Occipital lobe (tissue), 2 donors: Measurements from ENCODE around the gene CNIH3. TPM values are rescaled to one million over a fixed set of nuclear protein-coding genes. Genes with fewer than 3 reads are reported as not detected.

Experiments
- DNase-seq: peaks from one replicate; lab custom pipeline; 2025; lab: John Stamatoyannopoulos, UW
- total RNA-seq: library from RNA; depleted of rRNA; stranded (reverse); fragments of >200 nt; gene quantifications from one replicate; pipeline ENCODE4 v1.2.3, GENCODE V29; 2014

Gene CNIH3
- total RNA-seq, 1 donor from 2014 or later = 18.2 TPM

DNA sequence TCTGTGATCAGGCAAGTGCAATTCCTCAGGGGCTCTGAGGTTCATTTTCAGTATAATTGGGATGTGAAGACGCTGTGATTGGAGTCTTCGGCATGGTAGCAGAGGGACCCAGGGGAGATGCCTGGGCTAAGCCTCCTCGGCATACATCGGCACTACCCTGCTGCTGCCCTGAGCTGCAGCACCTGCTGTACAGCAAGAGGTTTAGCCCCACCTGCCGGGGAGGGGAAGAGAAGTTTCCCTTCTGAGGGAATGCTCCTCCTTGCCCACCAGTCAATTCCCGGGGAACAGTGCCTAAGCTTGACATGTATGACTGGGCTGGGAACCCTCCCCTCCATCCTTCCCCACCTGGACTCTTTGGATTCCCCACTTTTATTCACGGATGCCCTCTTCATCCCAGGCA lies 24.9 kb downstream of the CNIH3 start:
- no peak for DNase-seq

DNA sequence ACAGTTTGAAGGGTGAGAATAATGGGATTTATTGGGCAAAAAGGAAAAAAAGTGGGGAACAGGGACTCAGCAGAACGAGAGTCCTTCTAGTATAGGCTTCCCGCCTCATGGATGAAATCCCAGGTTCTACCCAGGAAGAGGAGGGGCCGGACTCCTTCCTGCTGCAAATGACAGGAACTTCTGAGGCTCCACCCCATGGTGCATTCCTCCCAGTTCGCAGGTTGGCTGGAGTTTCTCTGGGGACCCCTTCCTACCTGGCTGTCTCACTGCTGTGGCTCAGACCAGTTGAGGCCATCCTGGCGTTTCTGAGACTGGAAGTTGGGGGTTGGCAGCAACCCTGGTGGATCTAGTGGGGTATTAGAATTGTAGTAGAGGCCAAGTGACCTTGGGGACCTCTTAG lies 27.5 kb downstream of the CNIH3 start:
- DNase-seq = no peak

DNA sequence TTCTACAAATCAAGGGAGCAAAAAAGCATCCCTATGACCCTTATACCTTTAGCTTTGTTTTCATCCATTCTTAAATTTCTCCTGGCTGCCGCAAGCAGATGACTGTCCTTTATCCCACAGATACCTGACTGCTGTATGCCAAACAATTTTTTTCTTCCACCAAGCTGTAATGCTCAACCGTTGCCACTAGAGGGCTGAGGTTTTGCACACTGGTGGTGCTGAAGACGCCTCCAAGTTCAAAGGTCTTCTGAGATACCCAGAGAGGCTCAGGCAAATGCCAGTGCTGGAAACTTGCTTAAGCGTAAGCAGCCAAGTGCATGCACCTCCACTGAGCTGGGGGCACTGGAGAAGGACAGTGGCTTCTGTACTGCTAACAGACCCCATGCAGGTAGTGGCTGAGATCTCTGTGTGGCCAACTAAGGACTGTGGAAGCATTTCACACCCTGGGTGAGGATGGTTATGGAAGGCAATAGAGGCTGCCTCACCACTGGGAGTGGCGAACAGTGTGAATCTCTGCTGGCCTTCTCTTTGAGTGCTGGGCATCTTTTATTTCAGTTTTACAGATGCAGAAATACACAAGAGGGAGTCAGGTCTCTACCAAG lies 28.5 kb downstream of the CNIH3 start:
- no peak for DNase-seq

- DNase-seq = no peak
Observed at GRCh38 chr1:224647449-224647848, 31.3 kb downstream of the CNIH3 start.

- DNase-seq = no peak
Observed at GRCh38 chr1:224650290-224650689, 34.2 kb downstream of the CNIH3 start.

GRCh38 chr1:224651188-224651587 lies 35.1 kb downstream of the CNIH3 start:
- no peak for DNase-seq

DNA sequence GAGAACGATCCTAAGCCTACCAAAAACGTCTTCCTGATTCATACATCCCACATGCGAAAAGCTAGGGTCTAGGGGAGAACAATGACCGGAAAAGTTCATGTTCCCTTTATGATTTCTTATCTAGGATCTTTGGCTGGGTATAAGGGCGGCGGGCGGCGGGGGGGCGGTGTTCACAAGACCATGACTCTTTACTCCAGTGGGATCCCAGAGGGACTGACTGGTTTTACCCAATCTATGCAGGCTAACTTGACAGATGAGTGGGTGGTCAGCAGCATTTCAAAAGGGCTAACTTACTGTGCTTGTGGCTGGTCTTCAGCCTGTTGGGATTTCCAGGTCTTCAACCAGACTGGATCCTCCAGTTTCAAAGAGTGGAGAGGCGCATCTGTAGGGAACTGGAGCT lies 40.3 kb downstream of the CNIH3 start:
- no peak for DNase-seq

DNA sequence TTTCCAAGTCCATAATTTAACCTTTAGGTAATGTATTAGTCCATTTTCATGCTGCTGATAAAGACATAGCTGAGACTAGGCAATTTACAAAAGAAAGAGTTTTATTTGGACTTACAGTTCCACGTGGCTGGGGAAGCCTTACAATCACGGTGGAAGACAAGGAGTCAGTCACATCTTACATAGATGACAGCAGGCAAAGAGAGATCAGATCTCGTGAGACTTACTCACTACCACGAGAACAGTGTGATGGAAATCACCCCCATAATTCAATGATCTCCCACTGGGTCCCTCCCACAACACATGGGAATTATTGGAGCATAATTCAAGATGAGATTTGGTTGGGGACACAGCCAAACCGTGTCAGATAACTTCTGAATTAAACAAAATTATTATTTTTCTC lies 44.0 kb downstream of the CNIH3 start:
- no peak for DNase-seq

GRCh38 chr1:224662870-224663269 lies 46.8 kb downstream of the CNIH3 start:
- no peak for DNase-seq

- no peak for DNase-seq
Observed at GRCh38 chr1:224665016-224665415, 48.9 kb downstream of the CNIH3 start.

- no peak for DNase-seq
Observed at GRCh38 chr1:224666078-224666477, 50.0 kb downstream of the CNIH3 start.

DNA sequence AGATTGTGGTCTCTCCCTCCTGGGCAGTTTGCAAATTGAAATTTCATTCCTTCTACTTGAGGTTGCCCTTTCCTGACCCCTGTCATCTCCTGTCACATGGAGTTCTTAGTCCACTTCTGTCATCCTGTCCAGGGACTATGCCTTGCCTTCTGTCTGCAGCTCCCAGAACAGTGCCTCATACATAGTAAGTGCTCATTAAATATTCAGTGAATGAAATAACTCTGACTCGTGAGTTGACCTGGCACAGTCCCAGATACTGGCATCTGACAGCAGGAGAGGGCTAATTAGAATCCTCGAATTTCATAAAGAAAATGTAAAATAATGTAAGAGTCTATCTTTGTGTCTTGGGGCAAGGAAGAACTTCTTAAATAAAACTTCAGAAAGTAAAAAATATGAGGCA lies 50.8 kb downstream of the CNIH3 start:
- DNase-seq = no peak

DNA sequence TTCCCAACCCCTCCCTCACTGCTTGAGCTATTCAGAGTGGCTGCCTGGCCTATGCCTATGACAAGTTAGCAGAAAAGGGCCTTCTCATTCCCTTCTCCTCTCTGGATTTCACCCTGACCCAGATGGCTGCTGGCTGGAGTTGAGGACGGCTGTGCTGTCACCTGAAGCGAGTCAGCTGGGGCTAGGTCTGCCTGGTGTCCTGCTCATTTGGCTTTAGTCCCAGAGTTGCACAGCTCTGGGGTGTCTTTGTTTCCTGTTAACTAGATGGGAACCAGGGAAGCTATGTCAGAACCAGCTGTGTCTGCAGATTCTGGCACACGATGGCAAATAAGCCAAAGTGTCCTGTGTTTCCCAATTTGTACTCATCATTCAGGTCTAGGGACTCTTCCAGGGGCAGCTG lies 52.9 kb downstream of the CNIH3 start:
- DNase-seq = no peak

- no peak for DNase-seq
Observed at GRCh38 chr1:224669403-224669802, 53.3 kb downstream of the CNIH3 start.

DNA sequence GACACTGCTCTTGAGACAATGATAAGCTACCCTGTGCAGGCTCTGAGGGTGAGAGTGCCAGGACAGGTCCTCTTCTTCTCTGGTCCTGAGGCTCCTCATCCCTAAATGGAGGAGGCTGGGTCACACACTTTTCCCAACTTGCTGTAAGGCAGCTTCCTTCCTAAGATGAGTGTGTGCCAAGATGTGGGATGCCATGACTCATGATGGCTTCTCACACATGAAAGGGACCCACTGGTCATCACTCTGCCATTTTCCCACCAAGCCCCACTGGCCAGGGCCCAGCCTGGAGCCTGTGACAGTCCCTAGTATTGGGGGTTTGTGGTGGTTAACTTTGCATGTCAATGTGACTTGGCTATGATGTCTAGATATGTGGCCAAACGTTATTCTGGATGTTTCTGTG lies 54.4 kb downstream of the CNIH3 start:
- no peak for DNase-seq

DNA sequence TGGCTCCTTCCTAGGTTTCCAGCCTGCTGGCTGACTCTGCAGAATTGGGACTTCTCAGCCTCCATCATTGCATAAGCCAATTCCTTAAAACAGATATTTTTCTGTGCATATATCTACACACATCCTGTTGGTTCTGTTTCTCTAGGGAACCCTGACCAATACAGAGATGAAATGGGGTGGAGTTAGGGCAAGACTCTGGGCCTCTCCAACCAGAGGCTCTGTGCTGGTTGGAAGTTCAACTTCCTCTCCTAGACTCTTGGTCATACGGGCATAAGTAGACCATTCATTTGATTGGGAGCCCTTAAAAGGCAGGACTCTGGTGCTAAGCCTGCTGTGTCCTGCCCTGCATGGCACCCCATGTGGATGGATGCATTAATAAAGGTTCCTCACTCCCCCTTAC lies 55.0 kb downstream of the CNIH3 start:
- DNase-seq = no peak

- no peak for DNase-seq
Observed at GRCh38 chr1:224673141-224673540, 57.0 kb downstream of the CNIH3 start.

DNA sequence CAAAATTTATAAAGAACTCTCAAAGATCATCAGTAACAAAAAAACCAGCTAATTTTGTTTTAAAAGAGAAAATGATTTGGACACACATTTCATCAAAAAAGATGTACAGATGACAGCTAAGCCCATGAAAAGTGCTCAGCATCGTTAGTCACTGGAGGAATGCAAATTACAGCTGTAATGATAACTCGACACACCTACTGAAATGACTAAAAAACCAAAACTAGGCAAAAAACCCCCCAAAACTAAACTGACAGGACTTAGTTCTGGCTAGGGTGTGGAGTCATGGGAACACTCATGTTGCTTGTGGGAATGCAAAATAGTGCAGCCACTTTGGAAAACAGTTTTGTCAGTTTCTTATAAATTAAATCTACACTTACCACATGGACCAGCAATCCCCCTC lies 59.5 kb downstream of the CNIH3 start:
- no peak for DNase-seq

GRCh38 chr1:224676551-224676950 lies 60.4 kb downstream of the CNIH3 start:
- DNase-seq = no peak

- no peak for DNase-seq
Observed at GRCh38 chr1:224678168-224678567, 62.1 kb downstream of the CNIH3 start.

DNA sequence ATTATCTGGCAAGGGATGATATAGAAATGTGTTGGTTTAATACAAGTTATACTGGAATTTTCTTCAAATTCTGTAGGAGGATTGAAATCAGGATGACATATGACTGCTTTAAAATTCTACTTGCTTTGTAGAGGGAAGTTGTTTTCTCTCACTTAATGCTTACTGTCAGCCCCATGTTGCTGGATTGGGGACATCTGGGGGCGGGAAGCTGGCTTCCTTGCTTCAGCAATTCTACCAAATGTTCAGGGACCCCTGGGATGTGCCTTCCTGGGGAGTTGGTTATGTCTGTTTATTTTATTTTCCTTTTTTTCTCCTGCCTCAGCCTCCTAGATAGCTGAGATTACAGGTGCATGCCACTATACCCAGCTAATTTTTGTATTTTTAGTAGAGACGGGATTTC lies 63.5 kb downstream of the CNIH3 start:
- DNase-seq = no peak

DNA sequence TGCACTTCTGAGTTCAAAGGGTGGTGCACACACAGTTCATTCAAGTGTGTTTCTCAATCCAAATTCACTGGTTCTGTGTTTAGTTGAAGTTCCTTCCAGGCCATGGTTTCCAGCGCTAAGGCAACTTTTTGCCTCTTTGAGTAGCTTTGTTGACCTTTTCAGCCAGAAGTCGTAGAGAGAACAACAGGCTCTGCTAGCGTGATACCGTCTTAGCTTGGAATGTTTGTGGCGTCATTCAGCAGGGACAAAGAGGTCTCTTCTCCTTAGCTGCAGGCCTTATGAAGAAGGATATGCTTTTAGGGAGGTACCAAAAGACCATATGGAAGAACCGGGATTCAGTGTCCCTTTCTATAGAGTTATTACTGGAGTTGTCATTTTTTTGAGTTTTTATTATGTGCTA lies 65.7 kb downstream of the CNIH3 start:
- no peak for DNase-seq

DNA sequence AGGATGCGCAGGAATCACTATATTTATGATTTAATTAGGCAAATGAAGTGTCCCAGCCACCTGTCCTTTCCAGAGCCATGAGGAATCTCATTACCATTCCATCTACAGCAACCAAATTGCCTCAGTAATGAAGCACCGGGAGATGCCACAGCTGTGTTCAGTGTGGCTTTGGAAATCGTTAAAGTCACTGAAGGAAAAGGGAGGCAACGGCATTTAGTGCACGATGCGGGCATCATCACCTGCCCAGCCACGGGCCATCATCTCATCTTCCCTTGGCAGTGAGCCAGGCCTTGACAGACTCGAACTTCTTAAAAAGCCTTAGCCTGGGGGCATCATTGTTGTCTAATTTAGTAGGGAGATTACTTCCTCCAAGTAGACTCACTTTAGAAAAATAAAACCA lies 67.8 kb downstream of the CNIH3 start:
- DNase-seq = no peak

- DNase-seq = no peak
Observed at GRCh38 chr1:224684979-224685425, 68.9 kb downstream of the CNIH3 start.
